Islet of Langerhans (tissue), 1 donor: ENCODE data around the gene ZFPM1.

Experiments used
- FAIRE-seq: peaks from one replicate; lab custom pipeline; 2011; peaks lifted over from hg19 to GRCh38; lab: Jason Lieb, UNC

ZFPM1 gene

GRCh38 chr16:88540346-88540977 lies 87.4 kb downstream of the ZFPM1 start:
- no peak for FAIRE-seq

- FAIRE-seq: no peak
Observed at GRCh38 chr16:88541831-88542616, 88.9 kb downstream of the ZFPM1 start.

- no peak for FAIRE-seq
Observed at GRCh38 chr16:88543230-88543813, 90.2 kb downstream of the ZFPM1 start.

- no peak for FAIRE-seq
Observed at GRCh38 chr16:88545781-88546180, 92.7 kb downstream of the ZFPM1 start.

- no peak for FAIRE-seq
Observed at GRCh38 chr16:88548131-88548874, 95.2 kb downstream of the ZFPM1 start.

- no peak for FAIRE-seq
Observed at GRCh38 chr16:88548985-88549384, 95.9 kb downstream of the ZFPM1 start.

- FAIRE-seq: no peak
Observed at GRCh38 chr16:88549671-88550245, 96.7 kb downstream of the ZFPM1 start.

- no peak for FAIRE-seq
Observed at GRCh38 chr16:88550246-88550661, 97.2 kb downstream of the ZFPM1 start.

GRCh38 chr16:88552166-88552565 lies 99.1 kb downstream of the ZFPM1 start:
- no peak for FAIRE-seq

- no peak for FAIRE-seq
Observed at GRCh38 chr16:88552815-88553214, 99.7 kb downstream of the ZFPM1 start.

GRCh38 chr16:88553739-88554138 lies 100.7 kb downstream of the ZFPM1 start:
- FAIRE-seq: no peak

- no peak for FAIRE-seq
Observed at GRCh38 chr16:88554711-88555264, 101.7 kb downstream of the ZFPM1 start.

GRCh38 chr16:88556294-88556988 lies 103.4 kb downstream of the ZFPM1 start:
- no peak for FAIRE-seq

GRCh38 chr16:88558457-88559442 lies 105.7 kb downstream of the ZFPM1 start:
- FAIRE-seq: no peak

GRCh38 chr16:88560714-88561484 lies 107.8 kb downstream of the ZFPM1 start:
- no peak for FAIRE-seq

- no peak for FAIRE-seq
Observed at GRCh38 chr16:88561485-88562359, 108.6 kb downstream of the ZFPM1 start.

GRCh38 chr16:88566158-88566557 lies 113.1 kb downstream of the ZFPM1 start:
- no peak for FAIRE-seq
